ENCODE data around the gene ZRANB3.
"Not testable (repeated sequence)": the region's sequence is repeated elsewhere in the genome, so short reads cannot be mapped to it uniquely, and the experiment has no call there.

ZRANB3 gene

DNA sequence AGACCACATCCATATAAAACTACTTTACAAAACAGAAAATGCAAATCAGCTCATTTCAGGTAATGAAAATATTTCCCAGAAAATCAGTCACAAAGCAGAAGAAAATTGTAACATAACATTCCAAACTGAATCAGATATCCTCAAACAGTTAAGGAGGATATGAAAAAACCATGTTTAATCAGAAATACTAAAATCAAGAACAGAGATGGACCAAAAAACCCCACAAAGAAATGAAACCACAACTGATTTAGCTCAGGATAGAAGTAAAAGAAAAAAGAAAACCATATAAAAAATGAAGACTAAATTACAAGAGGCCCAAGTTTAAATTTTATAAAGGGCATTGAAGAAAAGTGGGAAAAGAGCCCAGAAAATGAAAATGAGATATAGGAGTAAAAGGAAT lies 376.1 kb downstream of the ZRANB3 start:
- Histone ChIP-seq H3K9me3 (ENCODE audit: control insufficient read depth, insufficient read depth, low read length) (no peaks in the 10 kb centered on the region), H3K4me1 (ENCODE audit: insufficient read depth, low read length) (no peaks in the 10 kb centered on the region), H3K9ac (ENCODE audit: low read depth, low read length) (no peak overlapping the region), H3K36me3 (ENCODE audit: insufficient read depth, low read length) (peaks cover 5% of the 10 kb centered on the region; the same call in 1 of the 2 replicates)

- no peaks in the 10 kb centered on the region for H3K9me3 ChIP-seq (ENCODE audit: control insufficient read depth, insufficient read depth, low read length)
- no peaks in the 10 kb centered on the region for H3K4me1 ChIP-seq (ENCODE audit: insufficient read depth, low read length)
- peaks cover 5% of the 10 kb centered on the region; the same call in 1 of the 2 replicates for H3K36me3 ChIP-seq (ENCODE audit: insufficient read depth, low read length)
- no peak overlapping the region for H3K9ac ChIP-seq (ENCODE audit: low read depth, low read length)
Observed at GRCh38 chr2:135152361-135152760, 378.7 kb downstream of the ZRANB3 start.

DNA sequence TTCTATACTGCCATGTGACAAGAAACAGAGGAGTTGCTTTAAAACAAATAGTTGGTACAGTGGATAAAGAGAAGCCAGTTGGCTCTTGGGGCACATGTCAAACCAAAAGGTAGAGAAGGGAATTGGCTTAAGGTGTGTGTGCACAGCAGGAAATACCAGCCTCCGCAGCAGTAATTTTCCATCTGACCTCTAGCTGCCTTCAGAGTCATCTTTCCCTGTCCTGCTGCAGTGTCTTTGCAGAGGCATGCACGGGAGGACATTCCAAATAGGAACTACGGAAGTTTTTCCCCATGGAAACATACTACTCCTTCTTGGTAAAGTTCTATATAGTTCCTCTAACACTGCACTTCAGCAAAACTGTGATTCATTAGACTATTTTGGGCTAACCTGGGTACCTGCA lies 379.4 kb downstream of the ZRANB3 start:
- peaks cover 3% of the 10 kb centered on the region; the same call in 1 of the 2 replicates for H3K36me3 ChIP-seq (ENCODE audit: insufficient read depth, low read length)
- H3K4me1 ChIP-seq (ENCODE audit: insufficient read depth, low read length) = no peaks in the 10 kb centered on the region
- H3K9me3 ChIP-seq (ENCODE audit: control insufficient read depth, insufficient read depth, low read length) = no peaks in the 10 kb centered on the region
- H3K9ac ChIP-seq (ENCODE audit: low read depth, low read length) = no peak overlapping the region

- H3K4me1 ChIP-seq (ENCODE audit: insufficient read depth, low read length) = no peaks in the 10 kb centered on the region
- H3K9me3 ChIP-seq (ENCODE audit: control insufficient read depth, insufficient read depth, low read length) = no peaks in the 10 kb centered on the region
- H3K36me3 ChIP-seq (ENCODE audit: insufficient read depth, low read length) = peaks cover 3% of the 10 kb centered on the region; the same call in 1 of the 2 replicates
- no peak overlapping the region for H3K9ac ChIP-seq (ENCODE audit: low read depth, low read length)
Observed at GRCh38 chr2:135150725-135151124, 380.3 kb downstream of the ZRANB3 start.

DNA sequence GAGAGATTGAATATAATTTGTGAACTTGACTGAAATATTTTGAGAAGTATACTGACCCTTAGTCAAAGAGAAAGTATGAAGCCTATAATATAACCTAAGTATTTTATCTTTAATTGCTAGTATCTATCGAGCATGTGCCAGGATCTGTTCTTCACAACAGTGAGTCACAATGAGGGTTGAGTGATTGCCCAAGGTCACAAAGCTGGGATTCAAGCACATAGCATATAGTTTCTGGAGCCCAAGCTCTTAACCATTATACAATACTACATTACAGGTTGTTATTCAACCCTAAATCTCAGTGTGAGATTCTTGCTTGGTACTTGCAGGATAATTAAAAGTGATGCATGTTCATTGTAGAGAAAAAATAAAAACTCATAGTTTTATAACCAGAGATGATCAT lies 381.8 kb downstream of the ZRANB3 start:
- Histone ChIP-seq H3K9ac (ENCODE audit: low read depth, low read length) (no peak overlapping the region), H3K36me3 (ENCODE audit: insufficient read depth, low read length) (peaks cover 3% of the 10 kb centered on the region; the same call in 1 of the 2 replicates), H3K4me1 (ENCODE audit: insufficient read depth, low read length) (no peaks in the 10 kb centered on the region), H3K9me3 (ENCODE audit: control insufficient read depth, insufficient read depth, low read length) (no peaks in the 10 kb centered on the region)

- Histone ChIP-seq H3K9me3 (ENCODE audit: control insufficient read depth, insufficient read depth, low read length) (peaks cover 6% of the 10 kb centered on the region; the same call in 1 of the 2 replicates), H3K9ac (ENCODE audit: low read depth, low read length) (no peak overlapping the region), H3K4me1 (ENCODE audit: insufficient read depth, low read length) (no peaks in the 10 kb centered on the region), H3K36me3 (ENCODE audit: insufficient read depth, low read length) (no peaks in the 10 kb centered on the region; the same call in 1 of the 2 replicates)
Observed at GRCh38 chr2:135144343-135144742, 386.7 kb downstream of the ZRANB3 start.

GRCh38 chr2:135142323-135142722 lies 388.7 kb downstream of the ZRANB3 start:
- Histone ChIP-seq H3K9me3 (ENCODE audit: control insufficient read depth, insufficient read depth, low read length) (peaks cover 6% of the 10 kb centered on the region; the same call in 1 of the 2 replicates), H3K36me3 (ENCODE audit: insufficient read depth, low read length) (no peaks in the 10 kb centered on the region; the same call in 1 of the 2 replicates), H3K4me1 (ENCODE audit: insufficient read depth, low read length) (no peaks in the 10 kb centered on the region), H3K9ac (ENCODE audit: low read depth, low read length) (no peak overlapping the region)

- Histone ChIP-seq H3K9me3 (ENCODE audit: control insufficient read depth, insufficient read depth, low read length) (peaks cover 6% of the 10 kb centered on the region; the same call in 1 of the 2 replicates), H3K4me1 (ENCODE audit: insufficient read depth, low read length) (no peaks in the 10 kb centered on the region), H3K36me3 (ENCODE audit: insufficient read depth, low read length) (peaks cover 2% of the 10 kb centered on the region; the same call in 1 of the 2 replicates), H3K9ac (ENCODE audit: low read depth, low read length) (no peak overlapping the region)
Observed at GRCh38 chr2:135140606-135141005, 390.4 kb downstream of the ZRANB3 start.

GRCh38 chr2:135132314-135132713 lies 398.7 kb downstream of the ZRANB3 start:
- Histone ChIP-seq H3K4me1 (ENCODE audit: insufficient read depth, low read length) (no peaks in the 10 kb centered on the region), H3K36me3 (ENCODE audit: insufficient read depth, low read length) (peaks cover 9% of the 10 kb centered on the region), H3K9me3 (ENCODE audit: control insufficient read depth, insufficient read depth, low read length) (no peaks in the 10 kb centered on the region), H3K9ac (ENCODE audit: low read depth, low read length) (no peak overlapping the region)

- H3K36me3 ChIP-seq (ENCODE audit: insufficient read depth, low read length) = peaks cover 9% of the 10 kb centered on the region
- H3K4me1 ChIP-seq (ENCODE audit: insufficient read depth, low read length) = no peaks in the 10 kb centered on the region
- H3K9ac ChIP-seq (ENCODE audit: low read depth, low read length) = no peak overlapping the region
- no peaks in the 10 kb centered on the region for H3K9me3 ChIP-seq (ENCODE audit: control insufficient read depth, insufficient read depth, low read length)
Observed at GRCh38 chr2:135130751-135131150, 400.3 kb downstream of the ZRANB3 start.

DNA sequence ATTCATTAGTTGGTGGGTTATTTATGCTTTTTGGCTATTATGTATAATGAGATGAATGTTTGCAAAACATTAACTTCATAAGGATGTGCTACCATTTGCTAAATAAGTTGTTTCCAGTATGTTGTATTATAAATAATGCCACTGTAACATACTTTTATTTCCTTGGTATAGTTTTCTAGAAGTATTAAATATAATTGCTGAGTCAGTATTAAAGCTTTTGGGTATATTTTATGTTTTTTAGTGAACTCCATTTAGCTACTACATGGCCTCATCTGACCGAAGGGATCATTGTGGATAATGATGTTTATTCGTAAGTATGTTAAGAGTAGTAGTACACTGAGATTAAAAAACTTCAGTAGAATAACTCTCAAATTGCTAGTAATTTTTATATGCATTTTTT lies 405.1 kb downstream of the ZRANB3 start:
- no peaks in the 10 kb centered on the region for H3K9me3 ChIP-seq (ENCODE audit: control insufficient read depth, insufficient read depth, low read length)
- no peak overlapping the region for H3K9ac ChIP-seq (ENCODE audit: low read depth, low read length)
- H3K4me1 ChIP-seq (ENCODE audit: insufficient read depth, low read length) = no peaks in the 10 kb centered on the region
- no peaks in the 10 kb centered on the region; the same call in 1 of the 2 replicates for H3K36me3 ChIP-seq (ENCODE audit: insufficient read depth, low read length)

DNA sequence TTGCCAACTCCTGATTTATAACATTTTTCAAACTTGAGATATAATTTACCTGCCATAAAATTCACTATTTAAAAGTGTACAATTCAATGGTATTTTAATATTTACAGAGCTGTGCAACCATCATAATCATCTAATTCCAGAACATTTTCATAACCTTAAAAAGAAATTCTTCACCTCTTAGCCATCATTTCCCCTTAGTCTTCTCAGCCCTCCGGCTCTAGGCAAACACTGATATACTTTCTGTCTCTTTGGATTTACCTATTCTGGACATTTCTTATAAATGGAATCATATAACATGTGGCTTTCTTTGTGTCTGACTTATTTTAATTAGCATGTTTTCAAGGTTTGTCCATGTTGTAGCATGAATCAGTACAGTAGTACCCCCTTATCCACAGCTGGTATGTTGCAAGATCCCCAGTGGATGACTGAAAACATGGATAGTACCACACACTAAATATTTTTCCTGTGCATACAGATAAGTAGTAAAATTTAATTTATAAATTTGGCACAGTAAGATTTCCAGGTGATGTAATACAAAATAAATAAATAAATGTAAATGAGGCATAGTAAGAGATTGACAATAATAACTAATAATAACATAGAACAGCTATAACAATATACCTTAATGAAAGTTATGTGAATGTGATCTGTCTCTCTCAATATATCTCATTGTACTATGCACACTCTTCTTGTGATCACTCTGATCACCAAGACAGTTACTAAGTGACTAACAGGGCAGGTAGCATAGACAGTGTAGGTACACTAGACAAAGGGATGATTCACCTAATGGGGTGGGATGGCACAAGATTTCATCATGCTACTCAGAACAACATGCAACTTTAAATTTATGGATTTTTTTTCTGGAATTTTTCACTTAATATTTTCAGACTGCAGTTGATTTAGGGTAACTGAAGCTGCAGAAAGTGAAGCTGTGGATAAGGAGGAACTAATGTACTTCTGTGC lies 405.8 kb downstream of the ZRANB3 start:
- Histone ChIP-seq H3K4me1 (ENCODE audit: insufficient read depth, low read length) (no peaks in the 10 kb centered on the region), H3K36me3 (ENCODE audit: insufficient read depth, low read length) (no peaks in the 10 kb centered on the region; the same call in 1 of the 2 replicates), H3K9ac (ENCODE audit: low read depth, low read length) (no peak overlapping the region), H3K9me3 (ENCODE audit: control insufficient read depth, insufficient read depth, low read length) (no peaks in the 10 kb centered on the region)

GRCh38 chr2:135121658-135122039 lies 409.4 kb downstream of the ZRANB3 start:
- H3K4me1 ChIP-seq (ENCODE audit: insufficient read depth, low read length); H3K9me3 ChIP-seq (ENCODE audit: control insufficient read depth, insufficient read depth, low read length); H3K9ac ChIP-seq (ENCODE audit: low read depth, low read length); H3K36me3 ChIP-seq (ENCODE audit: insufficient read depth, low read length): not testable (repeated sequence)

GRCh38 chr2:135121016-135121657 lies 409.9 kb downstream of the ZRANB3 start:
- Histone ChIP-seq H3K9me3 (ENCODE audit: control insufficient read depth, insufficient read depth, low read length) (no peaks in the 10 kb centered on the region), H3K9ac (ENCODE audit: low read depth, low read length) (no peak overlapping the region), H3K36me3 (ENCODE audit: insufficient read depth, low read length) (no peaks in the 10 kb centered on the region), H3K4me1 (ENCODE audit: insufficient read depth, low read length) (no peaks in the 10 kb centered on the region)
